Keratinocyte (primary cell): ENCODE results near the gene RNASE13. TPM values are rescaled to one million over a fixed set of nuclear protein-coding genes. Genes with fewer than 3 reads are reported as not detected.
A peak's percentile ranks its signal among the peaks of the same experiment; 100 is the strongest.
"Not testable (repeated sequence)": the region's sequence is repeated elsewhere in the genome, so short reads cannot be mapped to it uniquely, and the experiment has no call there.

Source experiments
- DNase-seq: peaks from one replicate; pipeline ENCODE4 v3.0.0-alpha.2; 2011; ENCODE audit warnings: low read depth, missing footprints, low spot score
- FAIRE-seq: peaks from 2 replicates; lab custom pipeline; 2011; peaks lifted over from hg19 to GRCh38; lab: Jason Lieb, UNC
- H2AFZ ChIP-seq: 2 replicates; pipeline ENCODE4 v1.6.0; 2012; ENCODE audit warnings: low read length, control low read depth, inconsistent platforms; ENCODE audit not compliant: control insufficient read depth
- H3K27ac ChIP-seq: 2 replicates; pipeline ENCODE4 v1.5.1; 2011; ENCODE audit warnings: low read length; ENCODE audit not compliant: control insufficient read depth, insufficient read depth
- H3K27me3 ChIP-seq: 3 replicates; pipeline ENCODE4 v1.6.0; 2011; ENCODE audit warnings: low read length; ENCODE audit not compliant: control insufficient read depth, insufficient read depth; ENCODE audit errors: extremely low read depth
- H3K36me3 ChIP-seq, 2 experiments: 2 replicates in 1 of 2; 3 replicates in 1 of 2; pipeline ENCODE4 v1.5.1; 2011; ENCODE audit warnings: low read length in 2 of 2, mild to moderate bottlenecking in 1 of 2; ENCODE audit not compliant: control insufficient read depth in 2 of 2, insufficient read depth in 2 of 2; ENCODE audit errors: extremely low read depth in 1 of 2
- H3K4me1 ChIP-seq: 3 replicates; pipeline ENCODE4 v1.5.1; 2011; ENCODE audit warnings: low read length; ENCODE audit not compliant: control insufficient read depth, insufficient read depth; ENCODE audit errors: extremely low read depth
- H3K4me2 ChIP-seq: 3 replicates; pipeline ENCODE4 v1.6.0; 2011; ENCODE audit warnings: low read depth, low read length; ENCODE audit not compliant: control insufficient read depth, insufficient read depth; ENCODE audit errors: extremely low read depth
- H3K4me3 ChIP-seq, 3 experiments: fragments of 200-600 bp in 1 of 3; sonication (generic) in 1 of 3; 2 replicates in 2 of 3; 3 replicates in 1 of 3; pipeline ENCODE4 v1.5.1; 2011 to 2016; ENCODE audit warnings: low read length in 3 of 3, mild to moderate bottlenecking in 3 of 3, control low read depth in 2 of 3, inconsistent platforms in 1 of 3, low read depth in 1 of 3, mixed read lengths in 1 of 3, mixed run types in 1 of 3, moderate library complexity in 1 of 3; ENCODE audit not compliant: control insufficient read depth in 2 of 3, insufficient read depth in 2 of 3; ENCODE audit errors: extremely low read depth in 1 of 3
- H3K79me2 ChIP-seq: 2 replicates; pipeline ENCODE4 v1.6.0; 2012; ENCODE audit warnings: low read length; ENCODE audit not compliant: control insufficient read depth, insufficient read depth
- H3K9ac ChIP-seq: 3 replicates; pipeline ENCODE4 v1.6.0; 2011; ENCODE audit warnings: low read length; ENCODE audit not compliant: control insufficient read depth, insufficient read depth; ENCODE audit errors: extremely low read depth
- H3K9me1 ChIP-seq: 3 replicates; pipeline ENCODE4 v1.6.0; 2011; ENCODE audit warnings: low read length; ENCODE audit not compliant: control insufficient read depth, insufficient read depth; ENCODE audit errors: extremely low read depth
- H3K9me3 ChIP-seq: 2 replicates; pipeline ENCODE4 v1.5.1; 2012; ENCODE audit warnings: low read depth, low read length; ENCODE audit not compliant: control insufficient read depth
- H4K20me1 ChIP-seq: 3 replicates; pipeline ENCODE4 v1.6.0; 2011; ENCODE audit warnings: low read length; ENCODE audit not compliant: control insufficient read depth, insufficient read depth; ENCODE audit errors: extremely low read depth
- EZH2 ChIP-seq: IDR thresholded peaks from one replicate; pipeline ENCODE4 v1.6.1; 2012; ENCODE audit warnings: inconsistent platforms, mild to moderate bottlenecking, low read length, moderate library complexity
- dilution Hi-C: fragments of 300-500 bp; cut with MboI; formaldehyde crosslinking; loops from one replicate; pipeline ENCODE4 v1.7.0; 2020; ENCODE audit warnings: low sequenced_read_pairs; ENCODE audit not compliant: extremely low pct_ligation_motif_present
- polyA plus RNA-seq, 5 experiments: library from polyadenylated mRNA; depleted of rRNA in 3 of 5; stranded (reverse) in 3 of 5; stranded (forward) in 1 of 5; unstranded in 1 of 5; fragments of >200 nt; gene quantifications; 1 replicate in 1 of 5; 2 replicates in 3 of 5; 3 replicates in 1 of 5; pipeline versions ENCODE4 v1.2.1 to v1.2.3, GENCODE V29; 2011 to 2012; ENCODE audit warnings: missing spikeins in 2 of 5, low read depth in 1 of 5, low replicate concordance in 1 of 5
- TF ChIP-seq, protein P1 (sequence below), 3 experiments: IDR thresholded peaks in 1 of 3; conservative IDR thresholded peaks in 1 of 3; optimal IDR thresholded peaks in 1 of 3; 2 replicates in 2 of 3; 3 replicates in 1 of 3; pipeline versions ENCODE3 to v1.5.1; 2011; ENCODE audit warnings: low read length in 3 of 3, mild to moderate bottlenecking in 3 of 3, moderate library complexity in 2 of 3, control low read depth in 1 of 3, inconsistent platforms in 1 of 3; ENCODE audit not compliant: insufficient read depth in 2 of 3; ENCODE audit errors: extremely low read depth in 1 of 3

Gene RNASE13
- polyA plus RNA-seq, 1 donor (not counting 4 experiments of a cell fraction or from before 2014, with no cell fraction given): not detected

DNA sequence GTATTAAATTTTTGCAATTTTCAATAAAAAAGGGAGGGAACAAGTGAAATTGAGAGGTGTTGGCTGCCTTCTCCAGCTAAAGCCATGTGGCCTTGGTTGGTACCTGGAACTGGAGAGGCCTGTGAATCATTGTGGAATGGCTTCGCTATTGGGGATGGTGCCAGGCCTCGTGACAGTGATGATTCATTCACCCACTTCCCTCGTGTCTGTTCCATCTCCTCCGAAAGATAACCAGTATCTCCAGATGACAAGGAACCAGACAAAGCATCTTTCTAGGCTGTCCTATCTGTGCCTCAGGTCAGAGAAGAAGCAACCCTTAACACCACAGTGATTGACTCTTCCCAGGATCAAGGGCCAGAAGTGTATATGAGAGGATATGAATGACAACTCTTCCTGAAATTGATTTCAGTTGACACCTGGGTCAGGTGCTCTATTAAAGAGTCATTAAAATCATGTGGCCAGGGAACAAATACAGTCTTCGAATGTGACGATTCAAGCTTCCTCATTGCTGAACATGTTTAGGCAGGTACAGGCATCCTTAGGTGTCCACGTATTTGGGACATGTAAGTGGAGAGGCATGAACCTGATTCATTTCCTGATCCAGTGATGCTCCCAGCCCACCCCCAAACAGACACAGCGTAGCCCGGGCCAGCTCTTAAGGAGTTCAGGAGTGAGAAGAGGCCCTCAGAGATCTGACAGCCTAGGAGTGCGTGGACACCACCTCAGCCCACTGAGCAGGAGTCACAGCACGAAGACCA lies 7.2 kb upstream of the RNASE13 start, which contains the start of gene RNASE7:
RNASE7 (plus strand) TSS at position 687 of the 758 bp plus-strand sequence. CDS start 631 bp downstream, outside the sequence.
- peaks cover 12% of the 10 kb centered on the region for H3K79me2 ChIP-seq
- H3K27me3 ChIP-seq: no peaks in the 10 kb centered on the region
- dilution Hi-C loops: no loop called here
- no peaks in the 10 kb centered on the region for H3K9me1 ChIP-seq
- FAIRE-seq: peak; percentile 92
- H3K9ac ChIP-seq: peak within 1 kb of the TSS; percentile 81
- H3K4me2 ChIP-seq: peak within 1 kb of the TSS; percentile 96
- peaks cover 53% of the 10 kb centered on the region for H3K4me1 ChIP-seq
- H4K20me1 ChIP-seq: no peaks in the 10 kb centered on the region
- peak within 1 kb of the TSS; percentile 71 for H2AFZ ChIP-seq
- DNase-seq: peak; percentile 99
- peak within 1 kb of the TSS; percentile 90 for H3K27ac ChIP-seq
- TF ChIP-seq, protein P1, sequence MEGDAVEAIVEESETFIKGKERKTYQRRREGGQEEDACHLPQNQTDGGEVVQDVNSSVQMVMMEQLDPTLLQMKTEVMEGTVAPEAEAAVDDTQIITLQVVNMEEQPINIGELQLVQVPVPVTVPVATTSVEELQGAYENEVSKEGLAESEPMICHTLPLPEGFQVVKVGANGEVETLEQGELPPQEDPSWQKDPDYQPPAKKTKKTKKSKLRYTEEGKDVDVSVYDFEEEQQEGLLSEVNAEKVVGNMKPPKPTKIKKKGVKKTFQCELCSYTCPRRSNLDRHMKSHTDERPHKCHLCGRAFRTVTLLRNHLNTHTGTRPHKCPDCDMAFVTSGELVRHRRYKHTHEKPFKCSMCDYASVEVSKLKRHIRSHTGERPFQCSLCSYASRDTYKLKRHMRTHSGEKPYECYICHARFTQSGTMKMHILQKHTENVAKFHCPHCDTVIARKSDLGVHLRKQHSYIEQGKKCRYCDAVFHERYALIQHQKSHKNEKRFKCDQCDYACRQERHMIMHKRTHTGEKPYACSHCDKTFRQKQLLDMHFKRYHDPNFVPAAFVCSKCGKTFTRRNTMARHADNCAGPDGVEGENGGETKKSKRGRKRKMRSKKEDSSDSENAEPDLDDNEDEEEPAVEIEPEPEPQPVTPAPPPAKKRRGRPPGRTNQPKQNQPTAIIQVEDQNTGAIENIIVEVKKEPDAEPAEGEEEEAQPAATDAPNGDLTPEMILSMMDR (optimal IDR thresholded peaks at IDR 0.05 in 1 of 3, IDR thresholded peaks at IDR 0.05 in 1 of 3, conservative IDR thresholded peaks at IDR 0.05 in 1 of 3; ENCODE audit: extremely low read depth in 1 of 3, insufficient read depth in 2 of 3, low read length in 3 of 3): no peak
- no peak for TF ChIP-seq EZH2
- no peaks in the 10 kb centered on the region for H3K36me3 ChIP-seq
- peak within 1 kb of the TSS; percentile 39 to 79 (median 68) for H3K4me3 ChIP-seq
- no peaks in the 10 kb centered on the region for H3K9me3 ChIP-seq

GRCh38 chr14:21040941-21041340 lies 6.3 kb upstream of the RNASE13 start:
- H4K20me1 ChIP-seq, dilution Hi-C loops, H3K9me1 ChIP-seq, H2AFZ ChIP-seq, H3K27me3 ChIP-seq, H3K9me3 ChIP-seq, DNase-seq, H3K4me2 ChIP-seq, H3K36me3 ChIP-seq, FAIRE-seq, H3K9ac ChIP-seq, H3K4me3 ChIP-seq: not testable (repeated sequence)
- Histone ChIP-seq H3K79me2 (peaks cover 12% of the 10 kb centered on the region), H3K4me1 (peaks cover 53% of the 10 kb centered on the region), H3K27ac (peak overlapping the region; percentile 90)
